AG09309 (cell line): ENCODE measurements around the gene PHF21A.

Experiments used
- DNase-seq: peaks from one replicate; pipeline ENCODE4 v3.0.0-alpha.2; 2010; ENCODE audit warnings: low read depth
- H3K4me3 ChIP-seq: 2 replicates; pipeline ENCODE4 v1.5.1; 2011; ENCODE audit warnings: mild to moderate bottlenecking, low read depth, low read length, moderate library complexity; ENCODE audit not compliant: control insufficient read depth
- CTCF ChIP-seq: IDR thresholded peaks from 2 replicates; pipeline ENCODE4 v1.5.1; 2011; ENCODE audit warnings: mild to moderate bottlenecking, low read depth, low read length, inconsistent platforms; ENCODE audit not compliant: insufficient read depth, control insufficient read depth; ENCODE audit errors: missing control alignments

Gene PHF21A

GRCh38 chr11:45919806-45920530 is 201.3 kb downstream of the PHF21A start:
- H3K4me3 ChIP-seq, result no peak overlapping the region
- TF ChIP-seq CTCF, result no peak
- DNase-seq, result no peak

GRCh38 chr11:45918962-45919675 is 202.1 kb downstream of the PHF21A start:
- H3K4me3 ChIP-seq, result peak overlapping the region; percentile 90
- TF ChIP-seq CTCF, result no peak
- no peak for DNase-seq

GRCh38 chr11:45918331-45918941 is 202.8 kb downstream of the PHF21A start:
- peak; percentile 11 for DNase-seq
- no peak for TF ChIP-seq CTCF
- peak overlapping the region; percentile 90 for H3K4me3 ChIP-seq

GRCh38 chr11:45917623-45918330 is 203.5 kb downstream of the PHF21A start, which contains the start of gene PEX16:
TSS of gene PEX16 (minus strand) at chr11:45917877. CDS start at chr11:45917811, 66 bp downstream.
- peak within 1 kb of the TSS; percentile 90 for H3K4me3 ChIP-seq
- no peak for TF ChIP-seq CTCF
- peak; percentile 99 for DNase-seq

- DNase-seq, result no peak
- no peak for TF ChIP-seq CTCF
Measured at GRCh38 chr11:45917286-45917622, 204.0 kb downstream of the PHF21A start.

GRCh38 chr11:45915446-45915845 is 205.8 kb downstream of the PHF21A start:
- no peak overlapping the region for H3K4me3 ChIP-seq
- TF ChIP-seq CTCF, result no peak
- no peak for DNase-seq

More at GRCh38 chr11:45917286-45917622, 204.0 kb downstream of the PHF21A start:
- H3K4me3 ChIP-seq, result peak overlapping the region; percentile 90
